T-helper 2 cell (primary cell): ENCODE results near the gene FBN3.
"Not testable (repeated sequence)": the region's sequence is repeated elsewhere in the genome, so short reads cannot be mapped to it uniquely, and the experiment has no call there.

Experiments
- DNase-seq, 5 experiments: peaks; one replicate each; pipeline versions ENCODE4 v3.0.0 to v3.0.0-alpha.2; 2012 to 2022

Gene FBN3

DNA sequence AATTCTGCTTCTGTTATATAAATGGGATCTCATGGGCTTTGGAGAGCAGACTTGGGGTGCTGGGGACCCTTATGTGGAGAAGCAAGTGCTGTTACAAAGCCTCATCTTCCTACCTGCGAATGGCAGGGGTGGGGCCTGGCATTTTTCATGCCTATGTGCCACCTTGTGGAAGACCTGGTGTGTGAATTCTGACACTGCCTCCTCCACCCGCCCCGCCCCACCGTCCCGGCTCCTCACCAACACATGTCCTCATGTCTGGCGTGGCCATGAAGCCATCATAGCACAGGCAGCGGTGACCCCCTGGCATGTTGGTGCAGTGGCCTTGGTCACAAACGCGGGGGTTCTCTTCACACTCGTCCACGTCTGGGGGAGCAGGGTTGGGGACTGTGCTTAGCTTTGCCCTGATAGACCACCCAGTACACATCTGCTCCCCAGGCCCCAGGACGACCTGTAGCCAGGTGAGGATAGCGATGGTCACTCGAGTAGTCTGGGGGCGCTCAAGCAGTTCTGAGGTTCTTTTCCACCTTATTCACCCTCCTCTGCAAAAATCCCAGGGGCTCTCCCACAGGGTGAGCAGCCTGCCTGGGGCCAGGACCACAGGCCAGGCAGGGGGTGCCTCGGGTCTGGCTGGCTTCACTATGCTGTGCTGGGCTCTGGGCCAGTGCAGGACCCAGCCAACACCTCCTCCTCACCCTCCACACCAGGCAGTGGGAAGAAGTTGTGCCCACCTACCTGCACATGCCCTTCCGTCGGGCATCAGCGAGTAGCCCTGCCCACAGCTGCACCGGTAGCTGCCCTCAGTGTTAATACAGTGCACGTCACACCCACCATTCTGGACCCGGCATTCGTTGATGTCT, 32.7 kb downstream of the FBN3 start:
- DNase-seq, result no peak

DNA sequence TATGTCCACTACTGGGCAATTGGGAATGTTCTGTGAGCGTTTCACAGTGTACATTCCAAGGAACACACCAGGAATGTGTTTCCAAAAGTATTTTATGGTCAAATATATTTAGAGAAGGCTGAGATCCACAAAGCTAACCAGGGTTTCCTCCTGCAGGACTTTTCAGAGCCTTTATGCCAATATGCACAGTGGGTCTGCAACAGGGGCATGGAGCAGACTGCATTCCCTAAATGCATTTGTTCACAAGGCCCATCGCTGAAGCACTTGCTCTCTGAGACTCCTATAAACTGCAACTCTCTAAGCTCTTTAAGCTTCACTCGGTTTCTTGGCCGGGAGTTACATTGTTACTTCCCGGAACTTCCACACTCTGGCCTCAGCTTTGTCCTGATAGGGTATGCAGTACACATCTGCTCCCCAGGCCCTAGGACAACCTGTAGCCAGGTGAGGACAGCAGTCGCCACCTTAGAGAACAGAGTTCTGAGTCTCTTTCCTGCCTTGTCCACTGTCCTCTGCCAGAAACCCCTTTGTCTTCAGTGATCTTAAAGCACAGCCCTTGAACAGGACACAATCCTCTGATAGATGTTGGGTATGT, 33.5 kb downstream of the FBN3 start:
- DNase-seq, result no peak

DNA sequence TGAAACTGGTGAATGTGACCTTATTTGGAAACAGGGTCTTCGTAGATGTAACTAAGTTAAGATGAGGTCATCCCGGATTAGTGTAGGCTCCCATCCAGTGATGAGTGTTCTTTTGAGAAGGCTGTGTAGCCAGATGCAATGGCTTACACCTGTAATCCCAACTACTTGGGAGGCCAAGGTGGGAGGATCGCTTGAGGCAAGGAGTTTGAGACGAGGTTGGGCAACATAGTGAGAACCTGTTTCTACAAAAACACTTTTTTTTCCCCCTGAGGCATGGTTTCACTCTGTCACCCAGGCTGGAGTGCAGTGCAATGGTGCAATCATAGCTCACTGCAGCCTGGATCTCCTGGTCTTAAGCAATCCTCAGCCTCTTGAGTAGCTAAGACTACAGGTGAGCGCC, 36.4 kb downstream of the FBN3 start:
- DNase-seq, result no peak

DNA sequence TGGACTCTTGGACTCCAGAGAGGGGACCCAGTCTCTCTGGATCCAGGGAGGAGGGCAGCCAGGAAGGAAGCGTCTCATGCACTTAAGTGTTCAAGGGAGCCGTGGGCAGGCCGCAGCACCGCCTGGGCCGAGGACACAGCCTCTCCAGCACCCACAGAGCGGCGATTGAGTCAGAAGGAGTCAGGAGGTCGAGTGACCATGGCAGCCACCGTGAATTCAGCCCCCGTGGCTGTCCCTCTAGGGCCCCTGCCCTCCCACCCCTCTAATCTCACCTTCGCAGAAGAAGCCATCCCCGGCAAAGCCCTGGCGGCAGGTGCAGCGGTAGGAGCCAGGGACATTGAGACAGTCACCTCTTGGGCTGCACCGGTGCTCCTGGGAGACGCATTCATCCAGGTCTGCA, 38.0 kb downstream of the FBN3 start:
- DNase-seq, result no peak

DNA sequence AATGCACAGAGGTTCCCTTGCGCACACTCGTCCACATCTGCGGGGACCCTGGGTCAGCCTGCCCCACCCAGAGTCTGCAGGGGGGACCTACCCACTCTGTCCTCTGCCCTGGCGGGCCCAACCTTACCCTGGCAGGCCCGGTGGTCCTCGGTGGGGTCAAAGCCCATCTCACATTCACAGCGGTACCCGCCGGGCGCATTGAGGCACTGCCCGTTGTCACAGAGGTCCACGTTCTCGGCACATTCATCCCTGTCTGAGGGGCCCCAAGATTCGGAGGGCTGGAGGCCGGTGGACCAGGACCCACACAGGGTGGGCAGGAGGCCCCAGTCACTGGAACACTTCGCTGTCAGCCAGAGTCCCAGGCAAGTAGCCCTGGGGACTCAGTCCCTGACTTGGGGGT, 38.5 kb downstream of the FBN3 start:
- DNase-seq, result no peak

DNA sequence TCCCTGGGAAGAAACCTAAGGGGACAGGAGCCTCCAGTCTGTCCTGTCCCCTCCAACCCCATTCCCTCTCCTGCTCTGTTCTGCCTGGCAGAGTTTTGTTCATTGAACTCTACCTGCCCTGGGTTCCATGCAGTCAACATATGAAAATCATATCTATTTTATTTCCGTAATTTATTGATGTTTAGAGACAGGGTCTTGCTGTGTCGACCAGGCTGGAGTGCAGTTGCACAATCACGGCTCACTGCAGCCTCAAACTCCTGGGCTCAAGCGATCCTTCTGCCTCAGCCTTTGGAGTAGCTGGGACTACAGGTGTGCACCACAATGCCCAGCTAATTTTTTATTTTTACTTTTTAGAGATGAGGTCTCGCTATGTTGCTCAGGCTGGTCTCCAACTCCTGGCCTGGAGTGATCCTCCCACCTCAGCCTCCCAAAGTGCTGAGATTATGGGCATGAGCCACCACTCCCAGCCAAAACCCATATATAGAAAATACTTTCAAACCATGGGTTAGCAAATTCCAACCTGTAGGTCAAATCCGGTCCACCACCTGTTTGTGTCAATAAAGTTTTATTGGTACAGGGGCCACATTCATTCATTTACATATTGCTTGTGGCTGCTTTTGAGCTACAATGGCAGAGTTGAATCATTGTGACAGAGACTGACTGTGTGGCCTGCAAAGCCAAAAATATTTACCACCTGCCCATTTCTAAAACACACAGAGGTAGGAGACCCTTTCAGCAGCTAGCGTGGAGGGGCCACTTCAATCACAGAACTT, 39.3 kb downstream of the FBN3 start:
- DNase-seq, result no peak

DNA sequence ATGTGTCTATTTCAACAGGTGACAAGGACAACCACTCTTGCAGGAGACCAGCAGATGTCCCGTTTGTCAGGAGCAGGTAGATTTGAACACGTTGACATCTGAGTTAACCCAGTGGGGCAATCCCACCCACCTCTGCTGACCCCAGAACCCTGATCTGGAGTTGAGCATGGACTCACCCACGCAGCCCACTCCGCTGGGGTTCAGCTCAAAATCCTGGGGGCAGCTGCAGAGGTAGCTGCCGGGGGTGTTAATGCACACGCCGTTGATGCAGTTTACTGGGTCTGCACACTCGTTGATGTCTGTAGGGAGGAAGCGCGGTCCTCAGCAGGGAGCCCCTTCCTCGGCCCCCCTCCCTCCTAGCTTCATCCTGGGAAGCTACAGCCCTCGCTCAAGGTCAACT, 39.9 kb downstream of the FBN3 start:
- no peak for DNase-seq

DNA sequence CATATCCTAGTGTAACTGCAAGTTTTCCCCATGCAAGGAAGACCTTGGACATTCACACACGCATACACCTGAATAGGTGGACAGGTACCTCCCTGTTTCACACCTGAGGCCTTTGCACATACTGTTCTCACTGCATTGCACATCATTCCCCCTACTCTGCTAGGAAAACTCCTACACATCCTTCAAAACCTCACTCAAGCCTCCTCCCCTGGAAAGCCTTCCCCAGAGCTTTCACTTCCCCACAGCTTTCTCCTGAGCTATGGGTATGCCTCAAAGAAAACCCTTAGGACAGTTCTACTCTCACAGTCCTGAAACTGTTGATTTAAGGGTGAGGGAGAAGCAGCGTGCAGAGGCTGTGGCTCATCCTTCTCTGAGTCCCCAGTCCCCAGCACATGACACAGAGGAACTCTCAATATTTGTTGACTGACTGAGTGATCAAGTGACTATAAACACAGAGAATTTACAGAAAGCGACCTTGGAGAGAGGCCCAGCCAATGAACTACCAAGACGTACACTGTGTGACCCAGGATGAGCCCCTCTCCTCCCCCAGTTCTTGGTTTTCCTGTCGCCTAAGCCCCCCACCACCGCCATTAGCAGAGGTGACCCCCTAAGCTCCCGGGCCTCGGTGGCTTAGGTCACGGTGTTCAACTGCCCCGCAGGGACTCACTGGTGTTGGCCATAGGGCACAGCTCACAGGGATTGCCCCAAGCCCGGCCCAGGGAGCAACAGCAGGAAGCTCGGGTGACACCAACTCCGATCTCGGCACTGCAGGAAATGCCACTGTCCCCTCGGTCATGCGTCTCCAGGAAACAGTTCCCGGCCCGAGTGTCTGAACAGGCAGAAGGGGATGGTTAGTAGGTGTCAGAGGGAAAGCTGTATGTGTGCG, 40.6 kb downstream of the FBN3 start:
- DNase-seq, result no peak

DNA sequence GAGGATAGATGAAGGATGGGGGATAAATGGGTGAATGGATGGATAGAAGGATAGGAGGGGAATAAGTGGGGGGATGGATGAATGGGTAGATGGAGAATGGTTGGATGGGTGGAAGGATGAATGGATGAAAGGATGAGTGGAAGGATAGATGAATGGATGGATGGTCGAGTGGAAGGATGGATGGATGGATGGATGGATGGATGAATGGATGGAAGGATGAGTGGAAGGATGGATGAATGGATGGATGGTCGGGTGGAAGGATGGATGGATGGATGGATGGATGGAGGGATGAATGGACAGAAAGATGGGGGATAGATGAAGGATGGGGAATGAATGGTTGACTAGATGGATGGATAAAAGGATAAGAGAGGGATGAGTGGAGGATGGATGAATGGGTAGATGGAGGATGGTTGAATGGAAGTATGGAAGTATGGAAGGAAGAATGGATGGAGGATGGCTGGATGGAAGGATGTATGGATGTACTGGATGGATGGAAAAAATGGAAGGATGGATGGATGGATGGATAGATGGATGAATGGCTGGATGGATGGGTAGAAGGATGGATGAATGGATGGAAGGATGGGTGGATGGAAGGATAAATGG, 42.0 kb downstream of the FBN3 start:
- DNase-seq, result no peak

DNA sequence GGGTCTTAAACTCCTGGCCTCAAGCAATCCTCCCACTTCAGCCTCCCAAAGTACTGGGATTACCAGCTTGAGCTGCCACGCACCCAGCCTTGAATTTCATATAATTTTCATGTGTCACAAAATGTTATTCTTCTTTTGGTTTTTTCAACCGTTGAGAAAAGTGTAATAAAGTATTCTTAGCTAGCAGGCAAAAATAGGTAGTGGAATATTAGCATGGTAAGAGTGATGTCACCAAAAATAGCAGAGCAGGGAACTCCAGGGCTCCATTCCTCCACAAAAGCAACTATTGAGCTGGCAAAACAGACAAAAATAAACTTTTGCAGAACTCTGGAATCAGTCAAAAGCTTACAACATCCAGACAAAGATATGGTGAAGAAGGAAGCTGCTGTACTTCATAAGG, 43.9 kb downstream of the FBN3 start:
- no peak for DNase-seq

DNA sequence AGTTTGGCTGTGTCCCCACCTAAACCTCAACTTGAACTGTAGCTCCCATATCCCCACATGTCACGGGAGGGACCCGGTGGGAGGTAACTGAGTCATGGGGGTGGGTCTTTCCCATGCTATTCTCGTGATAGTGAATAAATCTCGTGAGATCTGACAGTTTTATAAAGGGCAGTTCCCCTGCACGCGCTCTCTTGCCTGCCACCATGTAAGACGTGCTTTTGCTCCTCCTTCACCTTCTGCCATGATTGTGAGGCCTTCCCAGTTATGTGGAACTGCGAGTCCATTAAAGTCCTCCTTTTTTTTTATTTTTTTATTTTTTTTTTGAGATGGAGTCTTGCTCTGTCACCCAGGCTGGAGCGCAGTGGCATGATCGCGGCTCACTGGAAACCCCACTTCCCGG, 47.5 kb downstream of the FBN3 start:
- DNase-seq, result not testable (repeated sequence)

DNA sequence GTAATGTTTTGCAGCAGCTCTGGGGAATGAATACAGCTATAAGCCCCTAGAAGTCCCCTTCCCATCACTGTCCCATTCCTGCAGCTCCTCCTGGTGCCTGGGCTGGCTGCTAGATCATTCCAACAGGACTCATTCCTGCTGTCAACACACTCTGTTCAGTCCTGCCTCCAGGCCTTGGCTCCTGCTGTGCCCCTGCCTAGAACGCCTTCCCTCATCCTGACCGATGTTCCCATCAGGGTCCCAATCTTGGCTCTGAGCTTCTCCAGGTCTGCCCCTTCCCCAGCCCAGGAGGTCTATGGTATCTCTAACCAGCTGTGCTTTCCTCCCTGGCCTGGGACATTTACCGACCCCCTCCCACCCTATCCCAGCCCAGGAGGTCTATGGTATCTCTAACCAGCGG, 48.1 kb downstream of the FBN3 start:
- no peak for DNase-seq

DNA sequence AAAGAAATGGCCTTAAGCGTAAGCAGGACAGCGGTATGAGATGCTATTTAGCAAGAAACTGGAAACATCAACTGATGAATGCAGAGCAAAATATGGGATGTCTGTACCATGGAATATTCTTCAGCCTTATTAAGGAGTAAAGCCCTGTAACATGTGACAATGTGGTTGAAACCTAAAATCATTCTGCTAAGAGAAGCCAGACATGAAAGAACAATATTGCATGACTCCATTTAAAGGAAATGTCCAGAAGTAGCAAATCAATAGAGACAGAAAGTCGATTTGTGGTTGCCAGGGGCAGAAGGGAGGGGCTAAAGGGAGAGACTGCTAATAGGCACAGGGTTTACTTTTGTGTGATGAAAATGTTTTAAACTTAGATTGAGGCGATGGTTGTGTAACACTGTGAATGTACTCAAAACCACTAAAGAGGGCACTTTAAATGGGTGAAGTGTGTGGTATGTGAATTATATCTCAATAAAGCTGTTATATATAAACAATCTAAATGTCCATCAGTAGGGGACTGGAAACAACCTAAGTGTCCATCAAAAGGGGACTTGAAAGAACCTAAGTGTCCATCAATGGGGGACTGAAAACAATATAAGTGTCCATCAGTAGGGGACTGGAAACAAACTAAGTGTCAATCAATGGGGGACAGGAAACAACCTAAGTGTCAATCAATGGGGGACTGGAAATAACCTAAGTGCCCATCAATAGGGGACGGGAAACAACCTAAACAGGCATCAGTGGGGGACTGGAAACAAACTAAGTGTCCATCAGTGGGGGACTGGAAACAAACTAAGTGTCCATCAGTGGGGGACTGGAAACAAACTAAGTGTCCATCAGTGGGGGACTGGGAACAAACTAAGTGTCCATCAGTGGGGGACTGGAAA, 51.5 kb downstream of the FBN3 start:
- DNase-seq, result no peak

DNA sequence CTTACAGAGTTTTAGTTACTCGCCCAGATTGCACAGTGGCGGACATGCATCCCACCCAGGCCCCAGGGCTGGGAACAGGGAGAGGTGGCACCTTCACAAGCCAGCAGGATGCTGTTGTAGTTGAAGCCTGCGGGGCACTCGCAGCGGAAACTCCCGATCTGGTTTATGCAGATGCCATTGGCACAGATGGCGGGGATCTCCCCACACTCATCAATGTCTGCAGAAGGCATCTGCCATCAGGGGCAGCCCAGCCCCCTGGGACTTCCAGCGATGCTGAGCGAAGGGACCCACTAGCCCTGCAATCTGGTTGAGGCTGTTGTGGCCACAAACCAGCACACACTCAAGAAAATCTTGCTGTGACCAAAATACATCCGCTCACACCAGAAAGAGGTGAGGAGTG, 52.2 kb downstream of the FBN3 start:
- no peak for DNase-seq

DNA sequence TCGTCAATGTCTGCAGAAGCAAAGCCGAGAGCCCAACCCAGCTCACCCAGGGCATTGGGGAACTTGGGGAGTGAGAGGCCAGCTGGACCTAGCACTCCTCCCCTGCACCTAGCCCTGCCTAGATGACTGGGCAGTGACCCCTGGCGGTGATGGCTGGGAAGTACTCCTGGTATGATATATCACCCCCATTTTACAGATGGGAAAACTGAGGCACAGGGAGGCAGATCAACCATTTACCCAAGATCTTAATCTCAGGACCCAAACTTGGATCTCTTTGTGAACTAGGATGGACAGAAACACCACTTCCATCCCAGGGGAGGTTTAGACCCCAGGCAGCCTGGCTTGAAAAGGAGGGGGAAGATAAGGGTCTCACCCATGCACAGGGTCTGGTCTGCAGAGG, 53.3 kb downstream of the FBN3 start:
- DNase-seq, result no peak

DNA sequence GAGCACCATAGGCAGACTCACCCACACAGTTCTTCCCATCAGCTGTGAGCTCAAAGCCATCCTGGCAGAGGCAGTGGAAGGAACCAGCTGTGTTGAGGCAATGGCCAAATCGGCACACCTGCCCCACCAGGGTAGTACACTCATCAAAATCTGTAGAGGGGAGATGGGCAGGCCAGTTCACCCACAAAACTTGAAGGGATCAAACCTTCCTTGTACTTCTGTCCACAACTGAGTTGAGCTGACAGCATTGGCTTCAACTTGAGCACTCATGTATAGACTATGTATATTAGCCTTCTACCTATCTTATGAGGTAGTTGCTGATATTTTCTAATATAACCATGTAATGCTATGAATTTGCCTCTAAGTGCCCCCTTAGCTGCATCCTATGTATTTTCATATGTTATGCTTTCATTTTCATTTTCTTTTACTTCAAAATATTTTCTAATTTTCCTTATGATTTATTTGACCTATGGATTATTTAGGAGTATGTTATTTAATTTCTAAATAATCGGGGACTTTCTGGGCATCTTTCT, 54.0 kb downstream of the FBN3 start:
- no peak for DNase-seq

DNA sequence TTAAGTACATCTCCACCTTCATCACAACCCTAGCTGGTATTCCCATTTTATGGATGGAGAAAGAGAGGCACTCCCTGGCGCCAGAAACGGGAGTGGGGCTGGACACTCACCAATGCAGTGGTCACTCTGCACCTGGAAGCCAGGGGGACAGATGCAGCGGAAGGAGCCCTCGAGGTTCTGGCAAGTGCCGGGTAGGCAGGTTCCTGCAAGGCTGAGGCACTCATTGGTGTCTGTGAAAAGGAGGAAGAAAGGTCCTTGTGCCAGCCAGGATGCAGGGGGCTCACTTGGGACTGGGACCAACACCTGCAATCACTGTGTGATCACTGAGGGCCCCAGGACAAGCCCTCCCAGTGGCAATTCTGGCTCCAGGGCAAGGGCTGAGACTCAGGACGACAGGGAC, 55.1 kb downstream of the FBN3 start:
- DNase-seq, result no peak

DNA sequence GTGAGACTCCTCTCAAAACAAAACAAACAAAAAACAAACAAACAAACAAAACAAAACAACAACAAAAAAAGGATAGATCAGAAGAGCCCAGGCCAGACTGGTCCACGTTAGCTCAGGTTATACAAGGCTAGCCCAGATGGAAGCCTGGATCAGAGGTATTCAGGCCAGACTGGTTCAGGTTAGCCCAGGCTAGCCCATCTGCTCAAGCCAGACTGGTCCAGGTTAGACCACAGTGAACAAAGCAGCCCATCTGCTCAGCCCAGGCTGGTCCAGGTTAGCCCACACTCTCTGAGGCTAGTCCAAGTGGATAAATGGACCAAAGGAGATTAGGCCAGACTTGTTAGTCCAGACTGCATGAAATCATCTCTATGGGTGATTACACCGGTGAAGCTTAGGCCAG, 55.7 kb downstream of the FBN3 start:
- DNase-seq, result no peak

DNA sequence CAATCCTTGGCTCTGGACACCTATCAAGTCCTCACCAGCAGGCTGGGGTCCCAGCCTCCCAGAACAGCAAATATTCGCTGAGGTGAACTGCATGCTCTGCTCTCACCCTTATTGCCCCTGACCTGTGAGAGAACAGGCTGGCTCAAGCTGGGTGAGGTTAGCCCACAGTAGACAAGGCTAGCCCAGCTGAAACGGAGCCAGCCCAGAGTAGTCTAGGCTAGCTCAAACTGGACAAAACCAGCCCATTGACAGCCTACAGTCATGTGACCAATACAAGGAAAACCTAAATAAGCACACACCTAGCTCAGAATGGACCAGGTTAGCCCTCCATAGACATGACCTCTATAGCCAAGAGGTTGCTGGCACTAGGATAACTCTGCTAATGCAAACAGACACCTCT, 58.4 kb downstream of the FBN3 start:
- no peak for DNase-seq

DNA sequence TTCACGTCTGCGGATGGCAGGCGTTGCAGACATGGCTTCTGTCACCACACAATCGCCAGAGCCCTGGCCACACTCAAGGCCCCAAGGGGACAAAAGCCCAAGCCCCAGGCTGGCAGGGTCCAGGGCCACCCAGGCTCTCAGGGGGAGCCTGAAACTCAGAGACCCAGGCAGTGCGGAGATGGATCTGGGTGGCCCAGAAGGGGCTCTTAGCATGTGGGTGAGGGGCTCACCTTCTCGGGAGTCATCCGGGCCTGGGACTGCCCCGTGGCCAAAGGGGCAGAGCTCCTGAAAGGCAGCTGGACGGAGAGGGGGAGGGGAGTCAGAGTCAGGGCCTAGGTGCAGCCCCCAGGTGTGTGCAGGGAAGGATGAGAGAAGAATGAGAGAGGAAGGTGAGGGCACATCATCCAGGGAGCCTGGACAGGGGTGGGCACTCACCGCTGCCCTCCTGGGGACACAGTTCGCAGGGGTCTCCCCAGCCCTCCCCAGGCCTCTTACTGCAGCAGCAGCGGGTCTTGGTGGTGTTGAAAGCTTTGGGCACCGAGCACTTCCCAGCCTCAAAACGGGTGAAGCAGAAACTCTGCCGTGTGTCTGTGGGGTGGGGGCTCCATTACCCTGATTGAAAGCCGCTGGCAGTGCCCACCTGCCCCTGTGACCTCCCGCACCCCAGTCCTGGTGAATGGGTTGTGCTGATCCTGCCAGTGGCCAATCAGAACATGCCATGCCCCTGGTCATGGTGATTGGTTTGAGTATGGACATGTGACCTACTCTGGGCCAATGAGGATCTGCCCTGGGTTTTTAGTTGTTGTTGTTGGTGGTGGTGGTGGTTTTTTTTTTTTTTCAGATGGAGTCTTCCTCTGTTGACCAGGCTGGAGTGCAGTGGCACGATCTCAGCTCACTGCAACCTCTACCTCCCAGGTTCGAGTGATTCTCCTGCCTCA, 59.5 kb downstream of the FBN3 start:
- DNase-seq, result no peak
